HFFc6 (cell line): ENCODE data around the gene ASCL3. TPM values are rescaled to one million over a fixed set of nuclear protein-coding genes. Genes with fewer than 3 reads are reported as not detected.

Experiments
- DNase-seq: peaks from one replicate; pipeline ENCODE4 v3.0.0-alpha.2; 2018
- H3K27ac Mint-ChIP-seq: 2 replicates; pipeline ENCODE4 v1.8.0; 2020; ENCODE audit warnings: mild to moderate bottlenecking, mixed read lengths
- H3K27me3 Mint-ChIP-seq: 2 replicates; pipeline ENCODE4 v1.8.0; 2021; ENCODE audit warnings: mild to moderate bottlenecking, moderate library complexity, mixed read lengths; ENCODE audit not compliant: insufficient read depth
- H3K36me3 Mint-ChIP-seq: 2 replicates; pipeline ENCODE4 v1.8.0; 2021; ENCODE audit warnings: low read depth, mixed read lengths
- H3K4me1 Mint-ChIP-seq: 2 replicates; pipeline ENCODE4 v1.8.0; 2020; ENCODE audit warnings: low read depth, mixed read lengths
- H3K4me3 Mint-ChIP-seq: 2 replicates; pipeline ENCODE4 v1.8.0; 2020; ENCODE audit warnings: mild to moderate bottlenecking, moderate library complexity, mixed read lengths
- H3K9me3 Mint-ChIP-seq: 2 replicates; pipeline ENCODE4 v1.8.0; 2020; ENCODE audit warnings: mild to moderate bottlenecking, mixed read lengths
- total RNA-seq, 6 experiments: library from RNA; stranded (reverse); fragmentation: NEBNext Ultra II Directional; extraction: Animal tissue kit (Norgen Biotek cat#: 25700); gene quantifications; 2 replicates in 1 of 6; 3 replicates in 5 of 6; pipeline ENCODE4 v1.2.3, GENCODE V29; 2021
- TF ChIP-seq, protein P1 (sequence below): fragments of 200-600 bp; sonication (generic); IDR thresholded peaks from 2 replicates; pipeline ENCODE4 v1.5.0; 2021; ENCODE audit warnings: antibody characterized with exemption, mild to moderate bottlenecking

The ASCL3 gene
- total RNA-seq, 6 experiments from 2014 or later: not detected

DNA sequence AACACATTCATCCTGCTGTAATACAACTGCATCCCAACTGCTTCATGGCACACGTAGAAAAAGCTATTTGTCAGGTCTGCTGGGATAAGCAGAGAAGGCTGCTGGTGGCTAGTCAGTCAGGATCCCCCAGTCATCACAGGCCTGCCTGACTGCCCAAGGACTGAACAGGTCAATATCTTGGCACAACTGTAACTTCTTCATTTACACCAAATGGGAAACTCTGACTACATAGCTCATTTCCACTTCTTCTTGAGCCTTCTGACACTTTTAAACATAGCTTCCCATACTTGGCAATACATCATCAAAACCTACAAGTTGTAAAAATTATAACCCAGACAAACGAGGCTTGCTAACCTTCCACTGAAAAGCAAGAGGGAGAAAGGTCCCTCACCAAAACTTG is 18.6 kb upstream of the ASCL3 start:
- Mint-ChIP-seq H3K4me3 (no peak overlapping the region), H3K9me3 (no peaks in the 10 kb centered on the region), H3K36me3 (0 out of 2 replicates have a peak, but pooled peaks cover 6% of the 10 kb centered on the region), H3K4me1 (peaks cover 46% of the 10 kb centered on the region), H3K27ac (peak overlapping the region; percentile 5; the same call in 1 of the 2 replicates), H3K27me3 (peaks cover 3% of the 10 kb centered on the region; the same call in 1 of the 2 replicates)
- DNase-seq: no peak
- TF ChIP-seq, protein P1, sequence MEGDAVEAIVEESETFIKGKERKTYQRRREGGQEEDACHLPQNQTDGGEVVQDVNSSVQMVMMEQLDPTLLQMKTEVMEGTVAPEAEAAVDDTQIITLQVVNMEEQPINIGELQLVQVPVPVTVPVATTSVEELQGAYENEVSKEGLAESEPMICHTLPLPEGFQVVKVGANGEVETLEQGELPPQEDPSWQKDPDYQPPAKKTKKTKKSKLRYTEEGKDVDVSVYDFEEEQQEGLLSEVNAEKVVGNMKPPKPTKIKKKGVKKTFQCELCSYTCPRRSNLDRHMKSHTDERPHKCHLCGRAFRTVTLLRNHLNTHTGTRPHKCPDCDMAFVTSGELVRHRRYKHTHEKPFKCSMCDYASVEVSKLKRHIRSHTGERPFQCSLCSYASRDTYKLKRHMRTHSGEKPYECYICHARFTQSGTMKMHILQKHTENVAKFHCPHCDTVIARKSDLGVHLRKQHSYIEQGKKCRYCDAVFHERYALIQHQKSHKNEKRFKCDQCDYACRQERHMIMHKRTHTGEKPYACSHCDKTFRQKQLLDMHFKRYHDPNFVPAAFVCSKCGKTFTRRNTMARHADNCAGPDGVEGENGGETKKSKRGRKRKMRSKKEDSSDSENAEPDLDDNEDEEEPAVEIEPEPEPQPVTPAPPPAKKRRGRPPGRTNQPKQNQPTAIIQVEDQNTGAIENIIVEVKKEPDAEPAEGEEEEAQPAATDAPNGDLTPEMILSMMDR: no peak

DNA sequence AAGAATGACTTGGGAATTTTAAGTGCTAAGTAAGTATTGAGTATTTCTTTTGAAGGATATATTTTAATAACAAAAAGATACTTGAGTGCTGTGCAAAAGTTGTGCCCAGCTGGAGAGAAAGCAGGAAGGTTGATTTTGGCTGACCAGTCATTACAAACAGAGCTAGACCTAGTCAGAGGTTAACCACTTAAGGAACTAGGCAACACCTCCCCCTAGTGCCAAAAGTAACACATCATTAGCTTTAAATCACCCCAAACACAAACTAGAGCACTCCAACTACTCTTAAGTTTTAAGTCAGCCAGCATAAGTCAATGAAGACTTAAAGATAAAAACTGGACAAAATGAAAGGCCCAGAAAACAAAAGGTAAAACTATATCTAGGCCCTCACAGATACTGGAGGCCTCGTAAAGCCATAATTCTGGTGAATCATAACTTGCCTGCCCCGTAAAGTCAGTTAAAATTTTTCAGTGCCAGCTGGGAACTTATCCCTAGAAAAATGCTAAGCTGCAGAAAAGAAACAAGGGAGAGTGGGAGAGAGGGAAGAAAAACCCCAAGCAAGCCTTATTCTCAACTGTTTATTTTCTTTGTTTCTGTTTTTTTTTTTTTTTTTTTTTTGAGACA is 16.8 kb upstream of the ASCL3 start:
- peak overlapping the region; percentile 34; the same call in 1 of the 2 replicates for H3K4me3 Mint-ChIP-seq
- H3K27me3 Mint-ChIP-seq: no peaks in the 10 kb centered on the region; the same call in 1 of the 2 replicates
- peak overlapping the region; percentile 67 for H3K27ac Mint-ChIP-seq
- H3K4me1 Mint-ChIP-seq: peaks cover 41% of the 10 kb centered on the region
- no peaks in the 10 kb centered on the region for H3K9me3 Mint-ChIP-seq
- TF ChIP-seq, protein P1: peak; percentile 82
- H3K36me3 Mint-ChIP-seq: 0 out of 2 replicates have a peak, but pooled peaks cover 6% of the 10 kb centered on the region
- peak; percentile 61 for DNase-seq

DNA sequence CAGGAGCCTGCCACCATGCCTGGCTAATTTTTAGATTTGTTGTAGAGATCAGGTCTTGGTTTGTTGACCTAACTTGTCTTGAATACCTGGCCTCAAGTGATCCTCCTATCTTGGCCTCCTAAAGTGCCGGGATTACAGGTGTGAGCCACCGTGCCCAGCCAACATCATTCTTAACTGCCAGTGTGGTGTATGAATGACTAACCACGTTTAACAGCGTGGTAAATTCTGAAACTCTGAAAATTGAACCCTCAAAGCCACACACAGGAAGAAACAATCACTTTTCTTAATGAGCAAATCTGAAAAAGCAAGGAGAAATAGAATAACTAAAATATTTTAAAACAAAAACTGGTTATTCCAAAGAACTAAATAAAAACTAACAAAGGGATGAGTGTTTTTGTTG is 14.0 kb upstream of the ASCL3 start:
- H3K36me3 Mint-ChIP-seq: peaks cover 5% of the 10 kb centered on the region; the same call in 1 of the 2 replicates
- H3K27me3 Mint-ChIP-seq: no peaks in the 10 kb centered on the region; the same call in 1 of the 2 replicates
- H3K4me1 Mint-ChIP-seq: peaks cover 26% of the 10 kb centered on the region
- TF ChIP-seq, protein P1: no peak
- no peak overlapping the region for H3K4me3 Mint-ChIP-seq
- H3K9me3 Mint-ChIP-seq: no peaks in the 10 kb centered on the region
- no peak overlapping the region for H3K27ac Mint-ChIP-seq
- no peak for DNase-seq

DNA sequence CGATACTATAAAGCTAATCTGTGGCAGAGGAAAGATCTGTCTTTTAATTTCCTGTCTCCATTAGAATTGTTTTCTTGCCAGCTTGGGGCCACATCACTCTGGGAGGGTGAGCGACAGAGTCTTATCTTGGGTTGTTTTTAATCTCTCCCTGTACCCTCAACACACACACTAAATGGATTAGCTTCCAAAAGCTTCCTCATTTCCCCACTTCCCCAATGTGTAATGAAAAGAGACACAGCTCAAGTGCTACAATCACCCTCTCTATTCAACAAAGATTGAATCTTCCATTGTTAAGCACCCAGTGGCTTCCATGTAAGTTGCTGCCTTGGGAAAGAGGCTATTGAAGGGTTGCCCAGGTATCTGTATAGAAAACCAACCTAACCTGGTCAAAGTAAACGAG is 6.1 kb upstream of the ASCL3 start:
- peaks cover 31% of the 10 kb centered on the region for H3K36me3 Mint-ChIP-seq
- H3K27ac Mint-ChIP-seq: no peak overlapping the region

DNA sequence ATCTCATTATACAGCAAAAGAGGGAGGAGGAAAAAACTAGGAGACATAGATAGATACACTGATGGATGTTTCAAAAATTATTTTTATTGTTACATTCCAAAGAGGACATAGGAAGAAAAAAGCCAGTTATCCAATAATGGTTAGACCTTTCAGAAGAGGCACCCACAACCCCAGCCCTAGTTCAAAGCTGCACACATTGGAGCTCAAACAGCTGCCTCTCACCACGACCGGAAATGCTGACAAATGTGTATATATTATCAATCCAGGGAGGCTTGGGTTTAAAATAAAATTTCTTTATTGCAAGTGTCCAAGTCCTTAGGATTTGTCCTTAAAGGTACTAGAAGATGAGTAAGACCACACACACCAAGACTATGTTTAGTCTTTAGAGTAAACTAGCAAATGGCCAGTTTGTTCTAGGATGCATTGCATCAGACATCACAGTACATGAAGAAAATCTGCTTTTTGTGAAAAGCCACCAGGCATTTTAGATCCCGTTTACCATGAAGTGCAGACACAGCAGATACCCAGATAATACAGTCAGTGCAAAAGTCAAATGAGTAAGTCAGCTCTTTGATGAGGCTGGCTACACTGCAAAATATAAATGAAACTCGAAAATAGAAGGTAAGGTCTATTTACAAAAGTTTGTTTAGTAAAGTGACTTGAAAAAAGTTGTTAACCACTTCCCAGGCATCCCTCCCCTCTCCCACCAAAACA is 4.6 kb upstream of the ASCL3 start:
- Mint-ChIP-seq H3K36me3 (peaks cover 29% of the 10 kb centered on the region), H3K4me1 (no peaks in the 10 kb centered on the region), H3K27me3 (no peaks in the 10 kb centered on the region), H3K4me3 (no peak overlapping the region), H3K27ac (no peak overlapping the region), H3K9me3 (no peaks in the 10 kb centered on the region)
- TF ChIP-seq, protein P1: no peak
- no peak for DNase-seq

More for the DNA sequence above, 6.1 kb upstream of the ASCL3 start:
- no peak for DNase-seq
- Mint-ChIP-seq H3K4me3 (no peak overlapping the region), H3K27me3 (no peaks in the 10 kb centered on the region), H3K4me1 (no peaks in the 10 kb centered on the region), H3K9me3 (no peaks in the 10 kb centered on the region)
- TF ChIP-seq, protein P1: no peak
